ENCODE measurements around the gene DCP1B.

Gene DCP1B

DNA sequence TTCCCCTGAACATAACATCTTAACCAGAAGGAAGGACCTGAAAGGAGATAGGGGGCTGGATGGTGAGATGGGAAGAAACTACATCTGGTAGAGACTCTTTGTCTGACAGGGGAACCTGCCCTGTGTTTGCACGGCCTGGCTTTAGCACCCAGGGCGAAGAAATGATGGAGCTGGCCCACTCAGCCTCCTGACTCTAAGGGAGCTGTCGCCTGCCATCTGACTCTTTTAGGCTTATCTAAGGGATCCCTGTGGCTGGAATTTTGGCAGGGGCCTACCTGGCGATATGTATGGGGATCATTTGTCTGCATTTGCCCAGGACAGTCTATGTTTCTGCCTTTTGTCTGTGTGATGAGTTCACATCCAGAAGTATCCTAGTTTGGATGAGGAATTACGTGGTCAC, 70.2 kb downstream of the DCP1B start:
- DNase-seq: no peak

DNA sequence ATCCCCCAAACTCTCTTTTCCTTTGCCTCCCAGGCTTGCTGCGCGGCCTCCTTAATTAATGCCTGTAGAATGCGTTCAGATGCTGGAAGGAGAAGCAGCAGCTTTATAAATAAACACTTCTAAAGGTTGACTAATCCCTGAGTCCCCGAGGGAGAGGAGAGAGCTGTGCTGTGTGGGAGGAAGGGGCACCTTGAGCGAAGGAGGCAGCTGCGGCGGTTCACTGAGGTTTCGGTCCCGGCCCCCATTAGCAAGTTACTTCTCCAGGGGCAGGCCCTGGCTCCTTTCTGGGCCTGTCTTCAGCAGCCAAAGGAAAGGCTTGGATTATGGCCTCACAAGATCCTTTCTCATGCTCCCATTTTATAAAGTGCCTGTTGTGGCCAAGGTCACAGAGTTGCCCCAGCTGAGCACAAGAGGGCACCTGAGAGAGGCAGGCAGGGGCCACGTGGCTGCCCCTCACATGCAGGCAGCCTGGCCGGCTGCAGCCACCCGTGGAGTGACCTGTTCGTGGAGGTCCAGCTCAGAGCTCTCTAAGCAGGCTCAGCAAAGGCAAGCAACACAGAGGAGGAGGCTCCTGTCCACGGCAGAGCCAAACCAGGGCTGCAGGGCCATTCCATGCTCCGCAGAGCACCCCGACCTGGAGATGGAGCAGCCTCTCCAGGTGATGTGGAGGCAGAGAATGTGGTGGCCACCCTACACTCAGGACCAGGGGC, 70.8 kb downstream of the DCP1B start:
- no peak for DNase-seq

DNA sequence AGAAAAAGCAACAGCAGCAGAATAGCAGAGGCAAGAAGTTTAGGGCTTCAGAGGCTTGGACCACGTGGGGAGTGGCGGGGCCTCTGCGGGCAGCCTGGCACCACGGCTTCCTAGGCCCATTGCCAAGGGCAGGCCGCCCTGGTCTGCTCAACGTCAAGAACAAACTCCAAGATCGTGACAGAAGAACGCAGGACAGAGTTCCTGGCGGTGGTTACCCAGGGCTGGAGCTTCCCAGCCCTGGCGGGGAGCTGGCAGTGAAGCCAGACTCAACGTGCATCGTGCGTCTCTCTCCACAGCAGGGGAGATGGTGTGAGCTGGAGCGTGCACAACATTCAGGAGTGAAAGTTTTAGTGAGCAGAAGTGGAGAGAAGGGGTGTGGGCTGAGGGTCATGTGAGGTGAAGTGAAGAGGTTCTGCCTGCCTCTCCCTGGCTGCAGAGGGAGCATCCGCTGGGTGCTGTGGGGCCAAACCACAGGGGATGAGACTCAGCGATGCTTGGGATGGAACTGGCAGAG, 71.9 kb downstream of the DCP1B start:
- no peak for DNase-seq

DNA sequence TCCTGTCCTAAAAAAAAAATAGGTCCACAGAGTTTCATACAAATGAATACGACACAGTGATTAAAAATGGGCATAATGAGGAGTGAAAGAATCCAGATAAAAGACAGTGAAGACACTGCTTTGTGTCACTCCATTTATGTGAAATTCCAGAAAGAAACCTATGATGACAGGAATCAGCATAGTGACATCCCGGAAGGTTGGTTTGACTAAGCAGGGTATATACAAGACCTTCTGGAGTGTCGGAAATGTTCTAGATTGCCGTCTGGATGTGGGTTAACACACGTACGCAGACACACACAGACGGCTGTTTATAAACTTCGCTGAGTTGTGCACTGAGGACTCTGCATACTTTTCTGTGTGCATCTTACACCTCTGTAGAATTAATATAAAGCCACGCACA, 72.6 kb downstream of the DCP1B start:
- DNase-seq: no peak

DNA sequence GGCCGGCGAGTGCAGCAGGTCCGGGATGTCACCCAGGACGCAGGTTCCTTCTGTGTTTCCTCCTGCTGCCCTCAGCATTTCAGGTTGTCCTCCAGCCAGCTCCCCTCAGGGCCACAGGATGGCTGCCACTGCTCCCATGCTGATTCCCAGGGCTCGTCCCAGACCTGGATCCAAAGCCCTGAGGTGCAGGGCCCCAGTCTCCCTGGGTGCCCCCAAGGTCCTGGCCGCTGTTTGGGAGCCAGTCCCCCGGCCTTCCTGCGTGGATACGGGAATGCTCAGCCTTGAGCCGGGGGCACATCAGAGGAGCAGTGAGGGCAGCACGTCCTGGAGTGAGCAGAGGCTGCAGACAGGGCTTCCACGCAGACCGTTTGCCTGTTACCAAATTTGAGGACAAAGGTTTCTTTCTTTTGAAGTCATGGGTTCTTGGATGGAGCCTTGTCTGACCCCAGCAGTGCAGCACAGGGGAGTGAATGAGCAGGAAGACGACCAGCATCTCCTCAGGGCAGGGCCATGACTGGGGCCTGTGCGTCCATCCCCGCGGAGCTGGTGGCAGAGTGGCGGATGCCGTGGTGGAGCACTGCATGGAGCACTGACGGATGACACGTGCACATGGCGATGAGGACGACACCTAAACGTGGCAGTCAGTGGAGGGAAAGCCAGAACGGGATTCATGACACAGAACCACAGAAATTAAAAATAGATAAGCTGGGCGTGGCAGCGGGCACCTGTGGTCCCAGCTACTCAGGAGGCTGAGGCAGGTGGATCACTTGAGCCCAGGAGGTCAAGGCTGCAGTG, 73.3 kb downstream of the DCP1B start:
- DNase-seq: no peak

DNA sequence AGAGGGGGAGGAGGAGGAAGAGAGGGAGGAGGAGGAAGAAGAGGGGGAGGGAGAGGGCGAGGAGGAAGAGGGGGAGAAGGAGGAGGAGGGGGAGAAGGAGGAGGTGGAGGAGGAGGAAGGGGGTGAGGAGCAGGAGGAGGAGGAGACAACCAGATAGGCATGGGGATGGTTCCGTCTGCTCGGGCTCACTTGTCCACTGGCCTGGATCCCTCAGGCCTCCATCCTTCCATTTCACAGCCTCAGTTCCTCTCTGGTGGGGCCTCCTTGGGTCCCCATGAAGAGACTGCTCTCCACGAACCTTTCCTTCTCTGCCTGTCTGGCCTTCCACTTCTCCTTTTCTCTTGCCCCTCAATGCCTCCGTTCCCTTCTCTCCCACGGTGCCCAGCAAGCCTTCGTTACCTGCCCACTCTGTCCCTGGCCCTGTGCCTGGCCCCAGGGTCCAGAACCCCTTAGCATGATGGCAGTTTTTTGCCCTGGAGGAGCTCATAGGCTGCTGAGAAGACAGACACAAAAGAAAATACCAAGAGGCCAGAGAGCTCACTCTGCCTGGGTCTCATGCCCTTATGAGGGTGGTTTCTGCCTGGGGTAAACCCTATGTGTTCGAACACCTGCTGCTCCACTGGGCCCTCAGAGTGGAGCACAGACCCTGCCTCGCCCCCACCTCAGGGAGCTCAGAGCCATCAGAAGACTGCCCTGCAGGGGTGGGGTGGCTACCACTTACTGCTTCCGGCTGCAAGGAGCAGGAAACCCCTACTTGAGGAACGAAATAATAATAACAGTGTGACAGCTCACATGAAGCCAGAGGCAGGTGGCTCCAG, 74.1 kb downstream of the DCP1B start:
- no peak for DNase-seq

DNA sequence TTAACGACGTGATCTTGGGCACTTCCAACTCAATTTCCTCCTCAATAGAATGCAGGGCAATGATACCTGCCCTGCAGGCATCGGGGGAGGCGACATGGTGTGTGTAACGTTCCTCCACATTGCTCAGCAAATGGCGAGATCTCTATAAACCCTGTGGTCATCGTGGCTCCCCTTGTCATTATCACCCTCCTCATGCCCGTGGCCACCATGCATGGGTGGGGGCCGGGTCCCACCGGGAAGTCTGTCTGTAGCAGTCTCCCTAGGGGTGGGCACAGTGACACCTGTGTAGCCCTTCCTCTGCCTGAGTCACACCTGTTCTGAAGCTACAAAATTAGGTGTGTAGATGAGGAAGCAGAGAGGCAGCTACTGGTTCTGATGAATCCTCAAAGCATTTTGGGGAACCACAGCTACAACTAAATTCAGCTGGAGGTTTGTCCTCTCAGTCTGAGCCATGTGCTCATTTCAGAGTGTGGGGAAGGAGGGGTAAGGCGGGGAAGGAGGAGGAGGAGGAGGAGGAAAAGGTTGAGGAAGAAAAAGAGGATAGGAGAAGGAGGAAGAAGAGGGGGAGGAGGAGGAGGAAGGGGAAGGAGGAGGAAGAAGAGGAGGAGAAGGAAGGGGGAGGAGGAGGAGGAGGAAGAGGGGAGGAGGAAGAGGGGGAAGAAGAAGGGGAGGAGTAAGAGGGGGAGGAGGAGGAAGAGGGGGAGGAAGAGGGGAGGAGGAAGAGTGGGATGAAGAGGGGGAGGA, 74.8 kb downstream of the DCP1B start:
- no peak for DNase-seq

DNA sequence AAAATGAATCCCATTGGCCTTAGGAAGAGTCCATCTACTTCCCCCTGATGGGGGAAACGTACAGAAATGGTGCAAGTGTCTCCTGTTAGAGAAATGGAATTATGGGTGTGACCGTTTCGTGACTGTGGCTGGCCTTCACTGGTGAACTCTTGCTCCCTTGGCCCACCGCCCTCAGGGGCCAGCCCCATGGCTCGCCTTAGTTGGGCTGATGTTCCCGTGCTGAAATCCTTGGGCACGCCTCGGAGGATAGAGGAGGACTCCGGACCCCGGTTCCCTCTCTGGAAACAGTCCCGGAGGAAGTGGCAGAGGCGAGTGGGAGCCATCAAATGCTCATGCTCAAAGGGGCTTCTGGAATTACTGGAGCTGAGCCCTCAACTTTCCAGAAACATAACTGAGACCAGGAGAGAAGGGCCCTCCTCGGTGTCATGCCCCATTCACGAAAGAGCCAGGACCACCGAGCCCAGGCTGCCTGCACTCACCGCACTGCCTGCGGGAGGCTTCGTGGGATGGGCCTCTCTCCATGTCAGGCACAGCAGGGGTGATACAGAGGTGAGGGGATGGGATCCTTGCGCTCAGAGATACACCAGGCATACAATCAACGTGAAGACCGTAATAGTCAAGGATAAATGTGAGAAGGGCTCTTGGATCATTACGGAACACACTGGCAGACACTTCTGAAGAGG, 75.7 kb downstream of the DCP1B start:
- DNase-seq: no peak

DNA sequence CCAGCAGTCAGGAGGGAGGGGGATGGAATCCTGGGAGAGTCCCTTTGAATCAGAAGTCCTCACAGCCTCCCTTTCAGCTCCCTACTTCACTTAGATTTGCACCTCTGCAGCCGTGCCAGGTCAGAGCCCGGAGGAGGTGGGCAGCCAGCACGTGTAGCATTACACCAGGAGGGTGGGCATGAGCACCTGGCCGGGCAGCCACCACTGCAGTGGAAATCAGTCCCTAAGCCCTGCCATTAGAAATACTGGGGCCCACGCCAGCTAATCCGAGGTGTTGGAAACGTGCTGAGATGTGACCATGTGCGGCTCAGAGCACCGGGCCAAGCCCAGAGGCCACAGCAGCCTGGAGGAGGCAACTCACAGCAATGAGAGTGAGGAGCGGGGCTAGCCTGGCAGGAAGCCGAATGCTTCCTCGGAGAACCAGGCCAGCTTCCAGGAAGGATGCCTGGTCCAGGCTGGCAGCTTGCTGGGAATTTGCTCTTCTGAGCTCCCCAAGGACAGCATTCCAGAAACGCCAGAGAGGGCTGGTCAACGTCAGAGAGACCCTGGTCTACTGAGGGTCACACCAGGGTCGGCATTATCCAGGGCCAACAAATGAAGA, 76.4 kb downstream of the DCP1B start:
- no peak for DNase-seq

DNA sequence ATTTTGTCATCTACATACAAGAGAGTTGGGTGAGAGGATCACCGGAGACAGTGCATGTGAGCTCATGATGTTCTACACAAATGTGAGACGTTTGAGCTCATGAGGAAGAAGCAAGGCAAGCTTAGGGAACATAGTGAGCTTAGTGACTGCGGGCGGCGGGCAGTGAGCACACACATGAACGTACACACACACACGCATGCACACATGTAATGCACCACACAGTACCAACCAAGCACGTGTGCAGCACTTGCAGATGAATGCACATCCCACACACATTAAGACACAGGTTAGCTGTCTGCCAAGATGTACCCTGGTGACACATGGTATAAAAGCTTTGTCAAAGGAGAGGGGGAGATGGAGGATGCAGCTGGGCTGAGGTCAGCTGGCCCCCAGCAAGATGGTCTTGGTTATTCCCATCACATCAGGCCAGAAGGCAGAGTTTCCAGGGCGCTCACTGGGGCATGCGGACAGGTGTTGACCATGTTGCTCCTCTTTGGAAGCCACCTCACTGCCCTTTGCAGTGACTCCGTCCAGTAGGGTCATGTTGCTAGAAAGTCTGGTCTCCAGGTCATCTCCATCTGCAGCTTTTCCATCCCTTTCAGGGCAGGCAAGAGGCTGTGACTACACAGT, 77.1 kb downstream of the DCP1B start:
- DNase-seq: no peak

DNA sequence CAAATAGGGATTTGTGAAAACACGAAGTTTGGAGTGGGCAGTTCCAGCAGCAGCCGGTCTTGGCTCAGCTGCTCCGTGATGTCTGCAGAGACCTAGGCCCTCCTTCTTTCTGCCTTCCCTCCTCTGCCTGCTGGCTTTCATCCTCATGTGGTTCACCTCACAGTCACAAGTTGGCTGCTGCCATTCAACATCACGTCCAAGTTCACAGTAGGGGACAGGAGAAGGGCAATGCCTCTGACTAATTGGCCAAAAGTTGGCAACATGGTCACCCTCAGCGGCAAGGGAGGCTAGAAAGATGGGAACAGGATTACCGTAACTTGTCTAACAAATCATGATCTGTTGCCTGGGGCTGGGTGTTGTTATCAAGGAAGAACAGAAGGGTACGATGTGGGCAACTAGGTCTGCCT, 78.0 kb downstream of the DCP1B start:
- no peak for DNase-seq

DNA sequence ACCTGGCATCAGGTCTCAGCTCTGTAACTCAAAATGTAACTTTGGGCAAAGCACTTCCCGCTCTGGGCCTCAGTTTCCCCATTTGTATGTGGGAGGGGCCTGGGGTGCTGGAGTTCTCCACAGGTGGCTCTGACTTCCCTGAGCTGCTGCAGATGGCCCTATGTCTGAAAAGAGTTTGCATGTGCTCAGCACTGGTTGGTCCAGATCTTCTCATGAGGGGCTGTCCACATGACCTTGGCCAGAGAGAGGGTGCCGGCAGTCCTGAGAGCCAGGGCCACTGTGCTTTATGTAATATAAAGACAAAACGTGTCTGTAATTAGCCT, 78.6 kb downstream of the DCP1B start:
- no peak for DNase-seq

DNA sequence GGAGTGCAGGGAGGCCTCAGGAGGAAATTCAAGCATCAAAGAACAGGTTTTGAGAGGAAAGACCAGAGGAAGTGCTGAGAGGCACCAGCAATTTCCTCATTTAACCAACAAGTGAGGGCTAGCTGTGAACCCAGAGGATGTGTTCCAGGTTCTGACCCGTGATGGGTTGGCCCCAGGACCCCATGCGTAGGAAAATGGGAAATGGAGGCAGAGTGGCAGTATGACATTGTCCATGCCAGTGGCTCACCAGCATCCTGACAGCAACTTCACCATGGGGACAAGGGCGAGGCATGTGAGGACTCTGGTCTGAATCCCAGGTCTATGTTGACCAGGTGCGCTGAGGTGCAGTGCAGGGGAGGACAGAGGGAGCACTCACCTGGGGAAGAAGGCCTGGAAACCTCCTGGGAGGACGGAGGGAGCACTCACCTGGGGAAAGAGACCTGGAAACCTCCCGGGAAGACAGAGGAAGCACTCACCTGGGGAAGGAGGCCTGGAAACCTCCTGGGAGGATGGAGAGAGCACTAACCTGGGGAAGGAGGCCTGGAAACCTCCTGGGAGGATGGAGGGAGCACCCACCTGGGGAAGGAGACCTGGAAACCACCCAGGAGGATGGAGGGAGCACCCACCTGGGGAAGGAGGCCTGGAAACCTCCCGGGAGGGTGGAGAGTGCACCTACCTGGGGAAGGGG, 79.1 kb downstream of the DCP1B start:
- DNase-seq: no peak

DNA sequence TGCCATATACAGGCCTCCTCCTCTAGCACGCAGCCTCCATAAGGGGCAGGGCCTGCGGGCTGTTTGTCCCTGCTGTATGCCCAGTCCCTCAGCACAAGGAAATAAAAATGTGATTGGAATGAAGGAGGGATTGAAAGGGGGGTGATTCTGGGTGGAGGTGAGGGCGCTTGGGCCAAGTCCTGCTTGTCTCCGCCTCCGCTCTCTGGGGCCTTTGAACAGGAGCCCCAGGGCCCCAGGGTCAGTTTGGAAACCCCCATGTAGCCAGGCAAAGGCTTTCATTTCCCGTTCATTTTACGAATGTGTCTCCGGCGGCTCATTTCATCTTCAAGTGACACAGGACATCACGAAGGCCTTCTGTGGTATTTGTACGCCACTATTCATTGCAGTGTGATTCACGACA, 81.3 kb downstream of the DCP1B start:
- DNase-seq: no peak

DNA sequence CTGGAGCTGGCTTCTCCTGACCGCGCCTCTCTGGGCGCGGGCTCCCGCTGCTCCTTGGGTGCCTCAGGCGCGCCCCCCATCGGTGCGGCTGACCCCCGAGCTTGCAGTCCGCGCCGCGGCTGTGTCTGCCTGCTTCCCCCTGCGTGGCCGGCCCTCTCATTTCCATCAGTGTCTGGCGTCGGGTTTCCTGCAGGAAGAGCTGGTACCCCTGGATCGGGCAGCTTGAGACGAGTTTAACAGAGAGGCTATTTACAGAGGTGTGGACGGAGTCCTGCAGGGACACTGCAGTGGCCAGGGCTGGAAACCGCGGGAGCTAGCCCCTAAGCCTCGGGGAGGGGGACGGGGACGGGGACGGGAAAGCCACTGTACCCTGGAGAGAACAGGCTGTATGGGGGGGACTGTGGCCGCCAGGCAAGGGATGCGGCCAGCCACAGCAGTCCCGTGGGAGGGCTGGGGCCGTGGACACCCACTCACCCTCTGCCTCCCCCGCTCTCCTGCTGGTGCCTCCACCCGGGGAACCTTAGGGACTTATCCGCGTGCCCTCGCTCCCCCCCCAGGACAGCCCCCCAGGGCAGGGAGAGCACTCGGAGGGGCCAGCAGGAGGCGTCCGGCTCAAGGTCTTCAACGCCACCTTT, 82.1 kb downstream of the DCP1B start:
- DNase-seq: no peak

DNA sequence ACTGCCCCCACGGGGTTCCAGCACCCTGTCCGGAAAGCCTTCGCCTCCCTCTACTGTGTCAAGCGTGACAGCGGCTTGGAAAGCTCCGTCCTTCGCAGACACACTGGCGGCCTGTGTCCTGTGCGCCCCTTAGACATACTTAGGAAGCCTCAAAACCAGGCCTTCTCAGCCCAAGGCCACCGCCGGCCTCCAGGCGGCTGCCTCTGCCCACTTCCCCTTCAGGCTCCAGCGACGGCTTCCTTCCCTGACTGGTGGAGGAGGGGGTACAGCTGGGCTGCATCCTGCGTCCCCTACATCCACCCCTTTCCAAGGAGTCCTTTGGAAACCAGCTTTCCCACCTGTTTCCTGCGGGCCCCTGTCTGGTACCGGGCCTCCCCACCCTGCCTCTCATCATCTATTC, 83.3 kb downstream of the DCP1B start:
- no peak for DNase-seq

DNA sequence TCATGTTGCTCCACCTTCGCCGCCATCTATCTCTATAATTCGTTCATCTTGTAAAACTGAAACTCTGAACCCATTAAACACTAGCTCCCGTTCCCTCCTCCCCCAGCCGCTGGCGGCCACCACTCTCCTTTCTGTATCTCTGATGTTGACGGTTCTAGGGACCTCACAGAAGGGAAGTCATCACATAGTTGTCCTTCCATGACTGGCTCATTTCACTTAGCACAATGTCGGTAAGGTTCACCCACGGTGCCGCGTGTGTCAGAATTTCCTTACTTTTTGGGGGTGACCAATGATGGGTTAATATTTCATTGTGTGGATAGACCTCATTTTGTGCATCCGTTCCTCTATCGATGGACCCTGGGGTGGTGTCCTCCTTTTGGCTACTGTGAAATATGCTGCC, 83.8 kb downstream of the DCP1B start:
- DNase-seq: no peak

DNA sequence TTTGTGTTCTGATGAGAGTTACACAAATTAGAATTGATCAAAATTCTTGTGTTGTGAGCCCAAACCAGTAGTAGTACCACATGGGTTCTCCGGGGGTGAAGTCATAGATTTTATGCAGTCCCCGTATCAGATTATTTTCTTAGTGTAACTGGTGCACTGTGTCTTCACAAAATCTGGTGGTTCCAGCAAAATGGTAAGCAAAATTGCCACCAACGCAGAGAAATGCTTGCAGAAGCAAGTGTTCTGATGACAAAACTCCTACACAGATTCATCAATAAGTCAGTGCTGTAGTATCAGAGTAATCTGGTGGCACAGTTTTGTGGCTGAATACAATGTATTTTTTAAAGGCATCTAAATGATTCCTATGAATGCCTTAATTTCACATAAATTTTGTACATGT, 84.5 kb downstream of the DCP1B start:
- no peak for DNase-seq

DNA sequence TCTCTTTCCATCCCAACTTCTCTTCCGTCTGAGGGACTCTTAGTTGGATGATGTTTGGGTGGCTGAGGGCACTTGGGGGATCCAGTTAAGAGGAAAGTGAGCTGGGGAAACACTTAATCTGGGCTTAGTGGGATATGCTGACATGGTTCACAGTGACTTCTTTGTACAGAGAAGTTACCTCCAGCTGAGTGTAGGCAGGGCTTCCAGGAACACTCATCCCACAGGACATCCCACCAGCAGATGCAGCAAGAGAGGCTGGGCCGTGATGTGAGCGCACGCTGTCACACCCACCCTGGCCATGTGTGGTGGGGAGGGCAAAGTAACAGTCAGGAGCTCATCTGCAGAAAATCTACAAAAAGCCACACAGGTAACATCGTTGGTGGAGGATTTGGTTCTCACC, 85.0 kb downstream of the DCP1B start:
- no peak for DNase-seq

DNA sequence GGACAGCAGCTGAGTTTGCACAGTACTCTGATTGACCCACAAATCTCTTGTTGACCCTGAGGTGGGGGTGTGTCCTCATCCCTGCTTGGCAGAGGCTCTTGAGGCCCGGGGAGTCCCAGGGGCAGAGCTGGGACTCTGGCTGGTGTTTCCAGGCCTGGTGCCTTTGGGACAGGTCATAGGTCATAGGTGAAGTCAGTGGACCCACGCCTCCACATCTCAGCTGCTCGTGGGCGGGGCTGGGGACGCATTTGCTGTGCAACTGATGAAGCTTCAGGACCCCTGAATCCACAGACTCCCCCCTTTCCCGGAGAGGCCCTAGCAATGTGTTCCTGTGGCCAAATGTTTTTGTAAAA, 85.4 kb downstream of the DCP1B start:
- DNase-seq: no peak
